Activated naive CD4-positive, alpha-beta T cell treated with anti-CD3 and anti-CD28 coated beads, Interleukin-2, amount 50 U/mL, for 16 hours (primary cell): Measurements from ENCODE around the gene CASP9.

Experiments
- DNase-seq: peaks from one replicate; pipeline ENCODE4 v3.0.0-alpha.2; 2020

CASP9 gene

GRCh38 chr1:15444468-15445389 is 79.3 kb downstream of the CASP9 start:
- no peak for DNase-seq

GRCh38 chr1:15443281-15443680 is 80.7 kb downstream of the CASP9 start:
- no peak for DNase-seq

- DNase-seq = no peak
Measured at GRCh38 chr1:15442759-15443158, 81.3 kb downstream of the CASP9 start.

- DNase-seq = no peak
Measured at GRCh38 chr1:15442119-15442518, 81.9 kb downstream of the CASP9 start.
